Spleen (tissue), 7 donors: ENCODE measurements around the gene CD200R1.

Experiments
- CTCF ChIP-seq, 11 experiments: fragments of 200-600 bp in 7 of 11; fragments of 450-650 bp in 4 of 11; sonication (generic) in 4 of 11; IDR thresholded peaks in 8 of 11; conservative IDR thresholded peaks in 3 of 11; 1 replicate in 7 of 11; 2 replicates in 4 of 11; pipeline versions ENCODE4 v1.4.0 to v1.8.0; 2016 to 2021; ENCODE audit warnings: antibody characterized with exemption in 11 of 11, inconsistent platforms in 4 of 11, mild to moderate bottlenecking in 1 of 11
- POLR2A ChIP-seq, 3 donors: fragments of 450-650 bp; IDR thresholded peaks; one replicate each; pipeline ENCODE4 v1.5.1; 2017; ENCODE audit warnings: antibody characterized with exemption in 3 of 3, mild to moderate bottlenecking in 1 of 3
- donor health status: DM: no; HTN: no; CAD: no; lungs with moderate emphysema.
- donor health status: DM: no; HTN: no; CAD: no.
- donor health status: DM: no; HTN: no; CAD: no.

GRCh38 chr3:112976953-112977352 is 2.0 kb upstream of the CD200R1 start:
- TF ChIP-seq POLR2A (IDR thresholded peaks at IDR 0.05) (no peak), CTCF (IDR thresholded peaks at IDR 0.05 in 8 of 11, conservative IDR thresholded peaks at IDR 0.05 in 3 of 11) (no peak)
